Endothelial cell of umbilical vein (primary cell): ENCODE results near the gene GSE1. TPM values are rescaled to one million over a fixed set of nuclear protein-coding genes. Genes with fewer than 3 reads are reported as not detected.

Experiments used
- BruUV-seq: library from RNA; stranded (reverse); fragments of 400-500 nt; replicated peaks from 2 replicates; lab custom pipeline; 2021; lab: Mats Ljungman, UMichigan
- CTCF ChIA-PET: fragments of 300-600, 350-600 bp; sonication (Branson Sonifier 250); formaldehyde crosslinking; loops from one replicate; lab custom pipeline; 2021; ENCODE audit warnings: antibody characterized with exemption, inconsistent platforms; lab: Charles Lee
- POLR2A ChIA-PET: fragments of 300-600, 350-600 bp; sonication (Branson Sonifier 250); formaldehyde crosslinking; loops from one replicate; lab custom pipeline; 2021; ENCODE audit warnings: antibody characterized with exemption, inconsistent platforms; lab: Charles Lee
- DNase-seq: peaks from one replicate; pipeline ENCODE4 v3.0.0-alpha.2; 2011; ENCODE audit warnings: low read depth, low spot score
- FAIRE-seq: peaks from 2 replicates; lab custom pipeline; 2011; peaks lifted over from hg19 to GRCh38; lab: Jason Lieb, UNC
- H2AFZ ChIP-seq: 2 replicates; pipeline ENCODE4 v1.6.0; 2012; ENCODE audit warnings: low read depth, low read length, control low read depth, inconsistent platforms
- H3K27ac ChIP-seq: 2 replicates; pipeline ENCODE4 v1.5.1; 2011; ENCODE audit warnings: low read depth, mild to moderate bottlenecking, control low read depth, low read length, moderate library complexity; ENCODE audit not compliant: insufficient read depth
- H3K27me3 ChIP-seq, 2 experiments: 2 replicates each; pipeline versions ENCODE4 v1.6.0 to v1.6.1; 2011; ENCODE audit warnings: low read length in 2 of 2, mixed read lengths in 1 of 2; ENCODE audit not compliant: control insufficient read depth in 2 of 2, insufficient read depth in 2 of 2
- H3K36me3 ChIP-seq, 2 experiments: 2 replicates in 1 of 2; 3 replicates in 1 of 2; pipeline ENCODE4 v1.5.1; 2011; ENCODE audit warnings: low read length in 2 of 2, mild to moderate bottlenecking in 1 of 2, moderate library complexity in 1 of 2; ENCODE audit not compliant: control insufficient read depth in 2 of 2, insufficient read depth in 2 of 2; ENCODE audit errors: extremely low read depth in 1 of 2
- H3K4me1 ChIP-seq: 3 replicates; pipeline ENCODE4 v1.5.1; 2011; ENCODE audit warnings: mild to moderate bottlenecking, low read length; ENCODE audit not compliant: control insufficient read depth, insufficient read depth; ENCODE audit errors: extremely low read depth
- H3K4me2 ChIP-seq: 2 replicates; pipeline ENCODE4 v1.6.1; 2011; ENCODE audit warnings: low read length, control low read depth, mixed read lengths; ENCODE audit not compliant: insufficient read depth
- H3K4me3 ChIP-seq, 3 experiments: fragments of 200-600 bp in 1 of 3; sonication (generic), shearing (Covaris generic) in 1 of 3; replicated peaks in 1 of 3; 2 replicates each; pipeline ENCODE4 v1.5.1; 2011 to 2016; ENCODE audit warnings: control low read depth in 3 of 3, low read length in 3 of 3, mild to moderate bottlenecking in 2 of 3, inconsistent platforms in 1 of 3, low read depth in 1 of 3, moderate library complexity in 1 of 3; ENCODE audit not compliant: insufficient read depth in 1 of 3
- H3K79me2 ChIP-seq: 2 replicates; pipeline ENCODE4 v1.6.0; 2012; ENCODE audit warnings: low read length, inconsistent platforms; ENCODE audit not compliant: control insufficient read depth, insufficient read depth
- H3K9ac ChIP-seq: replicated peaks from 2 replicates; pipeline ENCODE3; 2011; ENCODE audit warnings: low read length, control low read depth; ENCODE audit not compliant: insufficient read depth; ENCODE audit errors: extremely low read depth
- H3K9me1 ChIP-seq: replicated peaks from 3 replicates; pipeline ENCODE4 v1.6.0; 2011; ENCODE audit warnings: mild to moderate bottlenecking, low read length; ENCODE audit not compliant: control insufficient read depth, insufficient read depth; ENCODE audit errors: extremely low read depth
- H3K9me3 ChIP-seq: replicated peaks from 2 replicates; pipeline ENCODE4 v1.5.1; 2012; ENCODE audit warnings: low read length, inconsistent platforms; ENCODE audit not compliant: control insufficient read depth, insufficient read depth
- H4K20me1 ChIP-seq: replicated peaks from 2 replicates; pipeline ENCODE3; 2011; ENCODE audit warnings: mild to moderate bottlenecking, low read length; ENCODE audit not compliant: control insufficient read depth, insufficient read depth; ENCODE audit errors: extremely low read depth
- EZH2 ChIP-seq: IDR thresholded peaks from 2 replicates; pipeline ENCODE4 v1.6.1; 2012; ENCODE audit warnings: borderline replicate concordance, low read depth, mild to moderate bottlenecking, moderate library complexity, low read length, inconsistent platforms; ENCODE audit not compliant: severe bottlenecking
- FOS ChIP-seq: IDR thresholded peaks from 2 replicates; pipeline ENCODE4 v1.6.1; 2011; ENCODE audit warnings: mild to moderate bottlenecking, low read length, moderate library complexity, borderline replicate concordance; ENCODE audit not compliant: insufficient read depth
- GATA2 ChIP-seq: IDR thresholded peaks from 2 replicates; pipeline ENCODE4 v1.7.0; 2011; ENCODE audit warnings: low read depth, mild to moderate bottlenecking, moderate library complexity, mixed read lengths, low read length; ENCODE audit not compliant: insufficient read length, insufficient read depth
- JUN ChIP-seq: IDR thresholded peaks from 2 replicates; pipeline ENCODE4 v1.6.1; 2011; ENCODE audit warnings: borderline replicate concordance, low read depth; ENCODE audit not compliant: insufficient read length, insufficient read depth
- MYC ChIP-seq: IDR thresholded peaks from one replicate; pipeline ENCODE4 v1.6.1; 2011; ENCODE audit warnings: mild to moderate bottlenecking, low read depth, low read length
- POLR2A ChIP-seq: IDR thresholded peaks from 2 replicates; pipeline ENCODE4 v1.6.1; 2012; ENCODE audit warnings: low read depth, mild to moderate bottlenecking, control low read depth, low read length
- POLR2AphosphoS5 ChIP-seq: IDR thresholded peaks from 2 replicates; pipeline ENCODE4 v1.6.1; 2012; ENCODE audit warnings: low read depth, mild to moderate bottlenecking, control low read depth, low read length, moderate library complexity; ENCODE audit not compliant: insufficient read depth
- dilution Hi-C: fragments of 300-500 bp; cut with MboI; formaldehyde crosslinking; loops from one replicate; pipeline ENCODE4 v1.15.0; 2019; ENCODE audit warnings: low sequenced_read_pairs; ENCODE audit not compliant: extremely low pct_ligation_motif_present
- intact Hi-C: fragments of 100-400 bp; cut with micrococcal nuclease; formaldehyde crosslinking; loops from one replicate; pipeline ENCODE4 v1.10.0; 2022
- polyA plus RNA-seq, 4 experiments: library from polyadenylated mRNA; depleted of rRNA in 3 of 4; stranded (reverse) in 3 of 4; unstranded in 1 of 4; fragments of >200 nt; gene quantifications; 2 replicates each; pipeline versions ENCODE4 v1.2.1 to v1.2.3, GENCODE V29; 2011 to 2012; ENCODE audit warnings: missing spikeins in 1 of 4
- total RNA-seq: library from RNA; stranded (reverse); gene quantifications from 2 replicates; pipeline ENCODE4 v1.2.3, GENCODE V29; 2021
- TF ChIP-seq, protein P1 (sequence below): IDR thresholded peaks from 2 replicates; pipeline ENCODE4 v1.6.1; 2011; ENCODE audit not compliant: insufficient read depth, insufficient read length
- TF ChIP-seq, protein P2 (sequence below), 2 donors: IDR thresholded peaks; 1 replicate in 1 of 2; 2 replicates in 1 of 2; pipeline ENCODE4 v1.5.1; 2011; ENCODE audit warnings: low read length in 2 of 2, mild to moderate bottlenecking in 2 of 2, moderate library complexity in 2 of 2, control low read depth in 1 of 2, inconsistent platforms in 1 of 2, low read depth in 1 of 2; ENCODE audit not compliant: insufficient read depth in 1 of 2; ENCODE audit errors: extremely low read depth in 1 of 2

The GSE1 gene
- total and polyA plus RNA-seq, 2 donors (not counting 3 experiments of a cell fraction or from before 2014, with no cell fraction given): 4.2 to 18.3 TPM

DNA sequence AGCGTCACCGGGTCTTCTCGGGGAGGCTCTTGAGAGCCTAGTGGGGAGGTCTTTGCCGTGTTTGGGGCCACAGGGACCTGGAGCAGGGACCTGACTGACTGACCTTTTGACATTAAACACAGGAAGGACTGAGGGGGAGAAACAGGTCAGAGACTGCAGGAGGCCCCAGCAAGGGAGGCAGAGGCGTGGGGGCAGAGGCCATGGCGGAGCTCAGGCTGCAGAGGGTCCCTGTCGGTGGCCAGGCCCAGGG lies 41.6 kb upstream of the GSE1 start:
- H3K79me2 ChIP-seq: no peaks in the 10 kb centered on the region
- TF ChIP-seq POLR2AphosphoS5 (no peak), EZH2 (no peak), GATA2 (no peak), MYC (no peak), FOS (no peak)
- TF ChIP-seq, protein P1, sequence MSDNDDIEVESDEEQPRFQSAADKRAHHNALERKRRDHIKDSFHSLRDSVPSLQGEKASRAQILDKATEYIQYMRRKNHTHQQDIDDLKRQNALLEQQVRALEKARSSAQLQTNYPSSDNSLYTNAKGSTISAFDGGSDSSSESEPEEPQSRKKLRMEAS: no peak
- intact Hi-C loops: no loop called here
- H3K4me1 ChIP-seq: peaks cover 19% of the 10 kb centered on the region
- H3K27ac ChIP-seq: no peak overlapping the region
- FAIRE-seq (no peak), DNase-seq (no peak)
- no peak overlapping the region for H3K9ac ChIP-seq
- no TSS peak for BruUV-seq
- H3K27me3 ChIP-seq: no peaks in the 10 kb centered on the region
- H2AFZ ChIP-seq: no peak overlapping the region
- CTCF ChIA-PET: no interaction called here
- no peak overlapping the region for H3K4me3 ChIP-seq
- POLR2A ChIA-PET: no interaction called here
- H4K20me1 ChIP-seq: no peaks in the 10 kb centered on the region
- H3K9me3 ChIP-seq: no peaks in the 10 kb centered on the region
- dilution Hi-C loops: no loop called here
- no peak overlapping the region for H3K4me2 ChIP-seq
- no peaks in the 10 kb centered on the region for H3K36me3 ChIP-seq
- H3K9me1 ChIP-seq: no peaks in the 10 kb centered on the region

DNA sequence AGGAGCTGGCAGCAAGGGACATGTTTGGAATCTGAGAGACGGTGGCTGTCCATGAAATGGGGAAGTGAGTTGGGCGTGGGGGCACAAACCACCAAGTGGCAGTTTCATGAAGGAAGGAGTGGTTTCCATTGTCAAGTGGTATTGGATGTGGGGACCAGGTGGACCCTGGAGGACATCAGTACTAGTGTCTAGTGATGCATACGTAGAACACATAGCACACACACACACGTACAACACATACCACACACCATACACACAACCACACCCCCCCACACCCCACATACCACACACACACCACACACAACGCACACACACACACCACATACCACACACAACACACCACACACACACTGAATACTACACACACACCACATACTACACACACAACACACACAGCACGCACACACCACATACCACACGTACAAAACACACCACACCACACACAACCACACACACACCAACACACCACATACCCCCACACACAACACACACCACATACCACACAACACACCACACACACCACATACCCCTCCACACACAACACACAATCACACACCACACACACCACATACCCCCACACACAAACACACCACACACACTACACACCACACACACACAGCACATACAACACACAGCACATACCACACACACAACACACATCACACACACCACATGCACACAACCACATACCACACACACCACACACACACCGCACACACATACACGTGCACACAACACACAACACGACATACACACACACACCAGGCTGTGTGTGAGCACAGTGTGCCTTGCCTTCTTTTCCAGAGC lies 41.1 kb upstream of the GSE1 start:
- H2AFZ ChIP-seq: no peak overlapping the region
- intact Hi-C loops: no loop called here

More for the DNA sequence above, 41.1 kb upstream of the GSE1 start:
- no peak overlapping the region for H3K9ac ChIP-seq
- no peak overlapping the region for H3K4me3 ChIP-seq
- H4K20me1 ChIP-seq: no peaks in the 10 kb centered on the region
- TF ChIP-seq JUN (no peak), FOS (no peak), EZH2 (no peak), POLR2AphosphoS5 (no peak), POLR2A (no peak), GATA2 (no peak), MYC (no peak)
- TF ChIP-seq, protein P2, sequence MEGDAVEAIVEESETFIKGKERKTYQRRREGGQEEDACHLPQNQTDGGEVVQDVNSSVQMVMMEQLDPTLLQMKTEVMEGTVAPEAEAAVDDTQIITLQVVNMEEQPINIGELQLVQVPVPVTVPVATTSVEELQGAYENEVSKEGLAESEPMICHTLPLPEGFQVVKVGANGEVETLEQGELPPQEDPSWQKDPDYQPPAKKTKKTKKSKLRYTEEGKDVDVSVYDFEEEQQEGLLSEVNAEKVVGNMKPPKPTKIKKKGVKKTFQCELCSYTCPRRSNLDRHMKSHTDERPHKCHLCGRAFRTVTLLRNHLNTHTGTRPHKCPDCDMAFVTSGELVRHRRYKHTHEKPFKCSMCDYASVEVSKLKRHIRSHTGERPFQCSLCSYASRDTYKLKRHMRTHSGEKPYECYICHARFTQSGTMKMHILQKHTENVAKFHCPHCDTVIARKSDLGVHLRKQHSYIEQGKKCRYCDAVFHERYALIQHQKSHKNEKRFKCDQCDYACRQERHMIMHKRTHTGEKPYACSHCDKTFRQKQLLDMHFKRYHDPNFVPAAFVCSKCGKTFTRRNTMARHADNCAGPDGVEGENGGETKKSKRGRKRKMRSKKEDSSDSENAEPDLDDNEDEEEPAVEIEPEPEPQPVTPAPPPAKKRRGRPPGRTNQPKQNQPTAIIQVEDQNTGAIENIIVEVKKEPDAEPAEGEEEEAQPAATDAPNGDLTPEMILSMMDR (IDR thresholded peaks at IDR 0.05; ENCODE audit: extremely low read depth in 1 of 2, insufficient read depth in 1 of 2, low read depth in 1 of 2, low read length in 2 of 2): no peak
- TF ChIP-seq, protein P1: no peak
- H3K27ac ChIP-seq: no peak overlapping the region
- H3K4me1 ChIP-seq: peaks cover 19% of the 10 kb centered on the region
- no peak for FAIRE-seq
- POLR2A ChIA-PET: no interaction called here
- H3K36me3 ChIP-seq: no peaks in the 10 kb centered on the region
- H3K4me2 ChIP-seq: no peak overlapping the region
- no peaks in the 10 kb centered on the region for H3K27me3 ChIP-seq
- no peak for DNase-seq
- CTCF ChIA-PET: interaction anchor here (1.5 kb wide), 1 partner anchor 152 kb away, joined by 5 read pairs; no protein-coding TSS in a partner anchor
- H3K79me2 ChIP-seq: no peaks in the 10 kb centered on the region
- dilution Hi-C loops: no loop called here
- no TSS peak for BruUV-seq
- H3K9me3 ChIP-seq: no peaks in the 10 kb centered on the region
- no peaks in the 10 kb centered on the region for H3K9me1 ChIP-seq
